CD4-positive, alpha-beta T cell treated with Interleukin-15 for 4 hours (primary cell): ENCODE measurements around the gene GLT1D1.
"Not testable (repeated sequence)": the region's sequence is repeated elsewhere in the genome, so short reads cannot be mapped to it uniquely, and the experiment has no call there.

Experiments
- DNase-seq: peaks from one replicate; pipeline ENCODE4 v3.0.0-alpha.2; 2020; ENCODE audit warnings: low spot score

GLT1D1 gene

GRCh38 chr12:128852885-128853599 is at the start of gene GLT1D1:
Gene GLT1D1, plus strand, starts transcription at chr12:128853478. Its CDS starts 104 bp downstream, at chr12:128853582.
- no peak for DNase-seq

- no peak for DNase-seq
These were observed 49.5 kb upstream of the GLT1D1 start for GRCh38 chr12:128803788-128804187.

- no peak for DNase-seq
These were observed 48.5 kb upstream of the GLT1D1 start for GRCh38 chr12:128804762-128805161.

GRCh38 chr12:128805406-128805805 is 47.9 kb upstream of the GLT1D1 start:
- DNase-seq, result not testable (repeated sequence)

GRCh38 chr12:128806573-128806972 is 46.7 kb upstream of the GLT1D1 start:
- no peak for DNase-seq

GRCh38 chr12:128807161-128807724 is 46.0 kb upstream of the GLT1D1 start:
- no peak for DNase-seq

GRCh38 chr12:128808651-128809050 is 44.6 kb upstream of the GLT1D1 start:
- no peak for DNase-seq

GRCh38 chr12:128810182-128811127 is 42.8 kb upstream of the GLT1D1 start:
- DNase-seq, result no peak

- no peak for DNase-seq
These were observed 41.5 kb upstream of the GLT1D1 start for GRCh38 chr12:128811806-128812205.

- no peak for DNase-seq
These were observed 39.9 kb upstream of the GLT1D1 start for GRCh38 chr12:128813392-128813791.

- DNase-seq, result no peak
These were observed 39.4 kb upstream of the GLT1D1 start for GRCh38 chr12:128813883-128814282.

GRCh38 chr12:128814411-128815261 is 38.6 kb upstream of the GLT1D1 start:
- DNase-seq, result no peak

GRCh38 chr12:128815779-128816642 is 37.3 kb upstream of the GLT1D1 start:
- no peak for DNase-seq

- no peak for DNase-seq
These were observed 36.7 kb upstream of the GLT1D1 start for GRCh38 chr12:128816643-128816920.

- no peak for DNase-seq
These were observed 35.9 kb upstream of the GLT1D1 start for GRCh38 chr12:128817111-128818015.

GRCh38 chr12:128818065-128819022 is 34.9 kb upstream of the GLT1D1 start:
- DNase-seq, result no peak

- no peak for DNase-seq
These were observed 33.8 kb upstream of the GLT1D1 start for GRCh38 chr12:128819293-128820144.

- DNase-seq, result no peak
These were observed 33.0 kb upstream of the GLT1D1 start for GRCh38 chr12:128820253-128820652.
